Measurements from ENCODE around the gene ZACN.
"Not testable (repeated sequence)": the region's sequence is repeated elsewhere in the genome, so short reads cannot be mapped to it uniquely, and the experiment has no call there.

Gene ZACN

DNA sequence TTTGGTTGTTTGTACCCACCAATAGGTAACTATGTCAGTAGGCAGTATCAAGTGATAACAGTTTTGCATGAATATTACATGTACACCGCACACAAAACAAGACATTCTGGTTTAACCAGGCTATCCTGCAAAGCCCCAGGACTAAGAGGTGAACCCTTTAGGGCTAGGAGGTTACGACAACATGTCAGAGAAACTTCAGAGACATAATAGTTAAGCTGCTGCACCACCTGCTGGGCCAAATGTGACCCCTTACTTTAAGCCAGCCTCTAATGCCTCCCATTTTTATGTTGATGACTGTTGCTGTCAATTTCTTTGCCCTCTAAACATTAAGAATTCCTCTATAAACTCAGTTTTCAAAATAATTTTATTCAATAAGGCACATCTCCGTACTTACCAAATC is 22.1 kb upstream of the ZACN start:
- no peak for FAIRE-seq

DNA sequence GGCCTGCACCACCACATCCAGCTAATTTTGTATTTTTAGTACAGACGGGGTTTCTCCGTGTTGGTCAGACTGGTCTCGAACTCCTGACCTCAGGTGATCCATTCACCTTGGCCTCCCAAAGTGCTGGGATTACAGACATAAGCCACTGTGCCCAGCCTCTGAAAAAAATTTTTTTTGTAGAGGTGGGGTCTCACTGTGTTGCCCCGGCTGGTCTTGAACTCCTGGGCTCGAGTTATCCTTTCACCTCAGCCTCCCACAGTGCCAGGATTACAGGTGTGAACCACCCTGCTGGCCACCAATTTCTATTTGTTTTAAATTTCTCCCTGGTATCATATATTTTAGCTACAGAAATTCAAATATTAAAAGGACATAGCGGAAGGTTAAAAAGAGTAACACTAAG is 20.7 kb upstream of the ZACN start:
- FAIRE-seq: not testable (repeated sequence)

DNA sequence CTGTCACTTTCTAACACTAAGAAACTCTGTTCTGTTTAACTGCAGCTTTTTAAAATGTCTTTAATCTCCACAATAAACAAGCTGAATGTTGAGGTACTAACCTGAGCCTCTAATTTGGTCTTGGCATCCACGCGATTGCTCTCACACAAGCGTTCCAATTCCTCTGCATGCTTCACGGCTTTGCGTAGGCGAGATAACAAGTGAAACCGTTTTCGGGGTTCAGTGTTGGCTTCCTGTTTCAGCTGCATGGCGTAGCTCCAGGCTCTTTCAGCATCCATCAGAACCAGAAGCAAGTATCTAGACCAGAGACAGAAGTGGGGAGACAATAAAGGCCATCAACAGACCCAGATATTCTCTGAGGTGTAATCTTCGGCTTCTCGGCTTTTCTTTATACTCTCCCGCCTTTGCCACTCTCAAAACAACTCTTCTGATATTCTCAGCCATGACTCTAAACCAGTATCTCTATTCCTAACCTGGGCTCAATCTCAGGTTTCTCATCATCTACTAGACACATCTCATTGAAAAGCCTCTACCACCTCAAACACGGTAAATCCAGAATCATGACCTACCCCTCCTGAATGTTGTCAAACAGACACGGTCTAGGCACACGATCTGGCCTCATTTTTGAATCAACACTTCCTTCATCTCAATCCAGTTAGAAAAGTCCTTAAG is 15.0 kb upstream of the ZACN start:
- no peak for FAIRE-seq

DNA sequence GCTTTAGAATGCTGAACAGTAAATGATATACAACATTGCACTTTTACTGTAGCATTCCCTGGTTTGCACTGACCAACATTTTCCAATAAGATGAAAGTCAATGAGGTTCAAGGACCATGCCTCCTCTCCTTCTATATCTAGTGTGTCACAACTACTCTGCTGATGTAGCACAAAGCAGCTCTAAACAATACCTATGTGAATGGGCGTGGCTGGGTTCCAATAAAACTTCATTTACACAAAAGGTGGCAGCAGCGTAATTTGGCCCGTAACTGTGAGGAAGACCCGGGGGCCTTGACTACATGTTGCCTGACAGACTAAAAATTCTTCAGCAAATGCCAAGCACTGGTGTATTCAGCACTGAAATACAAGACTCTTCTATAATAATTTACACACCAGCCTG is 13.2 kb upstream of the ZACN start:
- no peak for FAIRE-seq

GRCh38 chr17:76071531-76072147 is 7.3 kb upstream of the ZACN start:
- no peak for FAIRE-seq

- FAIRE-seq: peak; percentile 61
Observed at GRCh38 chr17:76072148-76072858, 6.7 kb upstream of the ZACN start, which contains the start of gene SRP68. Gene SRP68, minus strand, starts transcription at chr17:76072517. Its CDS starts 26 bp downstream, at chr17:76072491.

DNA sequence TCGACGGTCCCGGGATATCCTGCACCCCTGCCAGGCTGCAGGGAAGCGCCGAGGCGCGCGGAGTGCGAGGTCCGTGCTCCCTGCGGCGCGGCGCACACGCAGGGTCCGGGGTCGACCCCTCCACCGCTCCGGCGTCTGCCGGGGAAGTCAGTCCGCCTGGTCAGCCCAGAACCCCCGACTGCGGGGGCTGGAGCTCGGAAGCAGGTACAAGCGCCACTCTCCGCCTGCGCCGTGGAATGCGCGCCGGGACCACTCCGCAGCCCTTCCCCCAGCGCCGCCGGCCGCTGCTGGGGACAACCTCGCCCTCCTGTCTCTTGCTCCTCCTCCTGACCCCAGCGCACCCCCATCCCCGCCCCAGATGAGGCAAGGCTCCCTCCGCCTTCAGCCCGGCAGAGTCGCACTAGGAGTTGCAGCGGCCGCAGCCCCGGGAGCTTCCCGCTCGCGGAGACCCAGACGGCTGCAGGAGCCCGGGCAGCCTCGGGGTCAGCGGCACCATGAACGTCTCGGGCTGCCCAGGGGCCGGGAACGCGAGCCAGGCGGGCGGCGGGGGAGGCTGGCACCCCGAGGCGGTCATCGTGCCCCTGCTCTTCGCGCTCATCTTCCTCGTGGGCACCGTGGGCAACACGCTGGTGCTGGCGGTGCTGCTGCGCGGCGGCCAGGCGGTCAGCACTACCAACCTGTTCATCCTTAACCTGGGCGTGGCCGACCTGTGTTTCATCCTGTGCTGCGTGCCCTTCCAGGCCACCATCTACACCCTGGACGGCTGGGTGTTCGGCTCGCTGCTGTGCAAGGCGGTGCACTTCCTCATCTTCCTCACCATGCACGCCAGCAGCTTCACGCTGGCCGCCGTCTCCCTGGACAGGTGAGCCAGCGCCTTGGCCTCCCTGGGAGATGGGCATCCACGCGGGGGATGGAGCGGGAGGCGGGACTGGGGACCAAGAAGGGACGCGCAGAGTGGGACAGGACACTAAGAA is 4.3 kb upstream of the ZACN start, which contains the start of gene GALR2:
Gene GALR2 (plus strand): TSS at position 392 of the 974 bp plus-strand sequence. CDS start 103 bp downstream, at position 495.
- FAIRE-seq: no peak

DNA sequence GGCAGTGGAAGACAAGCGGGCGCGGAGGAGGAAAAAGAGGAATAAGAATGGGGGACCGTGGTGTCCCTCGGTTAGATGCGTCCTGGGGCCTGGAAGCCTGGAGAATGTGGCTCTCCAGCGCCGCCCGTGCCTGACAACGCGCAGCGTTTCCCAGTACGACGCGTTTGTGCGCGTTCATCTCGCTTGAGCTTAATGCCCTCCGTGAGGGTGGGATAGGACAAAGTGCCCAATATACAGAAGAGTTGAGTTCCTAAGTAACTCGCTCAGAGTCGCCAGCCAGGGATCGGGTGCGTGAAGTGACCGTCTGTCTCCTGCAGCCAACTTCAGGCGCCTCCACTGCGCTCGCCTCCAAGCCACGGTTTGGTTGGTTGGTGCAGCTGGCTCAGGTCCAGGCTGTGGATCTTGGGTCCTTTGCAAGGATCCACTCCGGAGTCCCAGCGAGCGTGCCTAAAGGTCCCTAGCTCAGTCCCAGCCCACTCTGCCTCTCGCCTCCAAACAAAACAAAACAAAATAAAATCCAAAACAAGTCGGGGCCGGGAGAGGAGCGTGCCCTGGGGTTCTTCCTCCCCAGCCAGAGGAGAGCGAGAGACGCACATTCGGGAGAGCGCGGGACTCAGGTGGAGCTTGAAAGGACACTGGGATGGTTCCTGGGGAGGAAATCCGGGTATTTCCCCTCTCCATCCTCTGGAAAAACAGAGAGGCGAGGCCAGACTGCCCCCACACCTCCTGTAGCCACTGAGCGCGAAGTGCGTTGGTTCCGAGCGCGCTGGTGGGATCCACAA is 3.4 kb upstream of the ZACN start:
- FAIRE-seq: no peak

- FAIRE-seq: no peak
Observed at GRCh38 chr17:76076146-76076764, 2.7 kb upstream of the ZACN start.

GRCh38 chr17:76076765-76077583 is 2.0 kb upstream of the ZACN start:
- FAIRE-seq: no peak

DNA sequence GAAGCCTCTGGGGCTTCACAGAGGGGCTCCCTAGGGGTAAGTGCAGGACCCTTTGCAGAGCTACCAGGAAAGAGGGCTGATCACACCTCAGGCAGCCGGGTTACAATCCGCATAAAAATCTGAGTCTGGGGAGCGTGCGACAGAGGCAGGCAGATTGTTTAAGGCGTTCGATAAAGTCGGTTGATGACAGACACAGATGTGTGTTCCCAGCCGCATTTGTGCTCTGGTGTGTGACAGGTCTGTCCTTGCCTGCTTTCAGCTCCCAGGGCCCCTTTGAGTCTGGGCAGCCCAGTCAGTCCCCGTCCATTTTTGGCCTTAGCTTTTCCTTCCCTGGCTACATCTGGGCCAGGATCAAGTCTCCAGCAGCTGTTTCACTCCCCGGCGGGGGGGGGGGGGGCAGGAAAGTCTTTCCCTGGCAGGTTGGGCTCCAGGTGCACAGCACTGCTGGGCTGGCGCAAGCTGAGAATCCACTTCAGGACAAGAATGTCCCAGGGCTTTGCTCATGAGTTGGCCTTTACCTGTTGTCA is 1.3 kb upstream of the ZACN start:
- no peak for FAIRE-seq

- FAIRE-seq: not testable (repeated sequence)
Observed at GRCh38 chr17:76078370-76078769, 612 bp upstream of the ZACN start.

DNA sequence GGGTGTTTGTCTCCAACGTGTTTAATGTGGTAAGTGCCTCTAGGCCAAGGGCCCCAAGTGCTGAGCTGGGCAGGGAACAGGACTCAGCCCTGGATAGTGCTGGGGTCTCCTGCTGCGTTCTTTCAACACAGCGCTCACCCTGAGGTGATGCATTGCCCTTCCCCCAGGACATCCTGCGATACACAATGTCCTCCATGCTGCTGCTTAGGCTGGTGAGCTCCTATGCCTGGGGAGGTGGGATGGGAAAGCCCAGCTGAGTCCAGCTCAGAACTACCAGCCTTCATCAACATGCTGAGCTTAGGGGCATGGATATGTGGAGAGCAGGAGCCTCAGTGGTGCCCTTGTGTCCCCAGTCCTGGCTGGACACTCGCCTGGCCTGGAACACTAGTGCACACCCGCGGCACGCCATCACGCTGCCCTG is 563 bp downstream of the ZACN start:
- FAIRE-seq: no peak

GRCh38 chr17:76079956-76080767 is 1.2 kb downstream of the ZACN start:
- FAIRE-seq: no peak

GRCh38 chr17:76080768-76081287 is 1.8 kb downstream of the ZACN start:
- no peak for FAIRE-seq

- FAIRE-seq: no peak
Observed at GRCh38 chr17:76081295-76082210, 2.6 kb downstream of the ZACN start.

- no peak for FAIRE-seq
Observed at GRCh38 chr17:76082326-76083251, 3.6 kb downstream of the ZACN start.

Data from G401.6 (cell line).